ENCODE data around the gene PDE4B.
A peak's percentile ranks its signal among the peaks of the same experiment; 100 is the strongest.

The PDE4B gene

GRCh38 chr1:66240491-66241484 is 448.1 kb downstream of the PDE4B start:
- no peak for DNase-seq (ENCODE audit: low spot score)

DNA sequence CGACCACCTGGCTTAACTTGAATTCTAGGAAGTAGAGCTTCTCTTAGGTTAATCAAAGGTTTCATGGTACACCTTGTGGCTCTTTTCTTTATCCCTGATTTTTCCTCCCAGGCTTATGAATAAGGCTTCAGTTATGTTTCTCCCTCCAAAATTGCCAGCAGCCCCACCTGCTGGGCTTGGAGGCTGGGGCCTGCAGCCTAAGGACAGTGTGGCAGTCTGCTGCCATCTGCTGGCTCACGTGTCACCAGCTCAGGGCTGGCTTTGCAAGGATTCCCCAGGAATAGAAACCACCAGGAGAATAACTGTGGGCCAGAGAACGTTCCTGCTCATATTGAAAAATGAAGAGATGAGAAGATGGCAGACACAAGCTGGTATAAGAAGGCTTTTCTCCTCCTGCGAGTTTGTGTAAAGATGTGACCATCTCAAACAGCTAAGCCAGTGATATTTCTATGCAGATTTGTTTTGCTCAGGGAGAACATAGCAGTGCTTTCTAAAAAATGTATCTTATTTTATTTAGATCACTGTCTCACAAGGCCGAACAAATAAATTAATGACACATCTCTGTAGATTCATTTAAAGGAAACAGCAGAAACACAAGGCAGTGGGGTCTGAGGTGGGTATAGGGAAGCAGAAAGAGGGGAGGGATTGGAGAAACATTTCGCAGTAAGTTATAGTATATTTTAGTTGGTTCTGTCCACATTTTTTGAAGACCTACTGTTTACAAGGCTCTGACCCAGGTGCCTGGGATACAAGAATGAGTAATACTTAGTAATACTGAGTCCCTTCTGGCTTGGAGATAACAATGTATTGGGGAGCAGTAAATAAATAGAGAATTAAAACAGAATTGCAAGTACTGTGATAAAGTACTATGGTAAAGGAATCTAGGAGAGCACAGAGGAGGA is 450.2 kb downstream of the PDE4B start:
- peak; percentile 72 for DNase-seq (ENCODE audit: low spot score)

DNA sequence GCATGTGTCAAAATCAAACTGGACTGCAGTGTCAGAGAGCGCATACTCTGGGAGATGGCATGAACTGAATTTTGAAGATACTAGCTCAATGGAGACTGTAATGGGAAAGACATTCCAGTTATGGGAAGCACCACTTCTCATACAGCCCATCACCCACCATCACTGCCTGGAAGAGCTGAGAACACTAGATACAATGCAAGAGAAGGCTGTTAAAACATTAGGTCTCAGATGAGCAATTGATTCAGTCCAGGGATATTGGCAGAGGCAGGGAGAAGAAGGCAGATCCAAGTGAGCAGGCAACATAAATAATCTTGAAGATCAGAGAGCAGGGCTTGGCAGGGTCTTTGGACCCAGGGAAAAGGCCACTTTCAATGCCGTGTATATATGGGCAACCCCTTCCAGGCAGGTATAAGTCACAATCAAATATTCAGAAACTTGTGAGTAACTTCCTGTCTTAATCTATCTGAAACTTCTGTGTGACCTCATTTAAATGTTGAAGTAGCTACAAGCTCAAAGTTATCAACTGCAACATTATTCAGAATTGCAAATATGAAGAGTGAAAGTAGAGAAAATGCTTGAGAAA is 450.9 kb downstream of the PDE4B start:
- DNase-seq (ENCODE audit: low spot score): peak; percentile 17

GRCh38 chr1:66244429-66244828 is 451.7 kb downstream of the PDE4B start:
- DNase-seq (ENCODE audit: low spot score): no peak

GRCh38 chr1:66245691-66246090 is 453.0 kb downstream of the PDE4B start:
- no peak for DNase-seq (ENCODE audit: low spot score)

- no peak for DNase-seq (ENCODE audit: low spot score)
Measured at GRCh38 chr1:66246351-66247269, 453.9 kb downstream of the PDE4B start.

GRCh38 chr1:66247415-66248208 is 454.9 kb downstream of the PDE4B start:
- peak; percentile 19 for DNase-seq (ENCODE audit: low spot score)

GRCh38 chr1:66248257-66248656 is 455.6 kb downstream of the PDE4B start:
- no peak for DNase-seq (ENCODE audit: low spot score)

GRCh38 chr1:66248746-66249145 is 456.1 kb downstream of the PDE4B start:
- no peak for DNase-seq (ENCODE audit: low spot score)

- DNase-seq (ENCODE audit: low spot score): no peak
Measured at GRCh38 chr1:66250075-66250474, 457.4 kb downstream of the PDE4B start.

DNA sequence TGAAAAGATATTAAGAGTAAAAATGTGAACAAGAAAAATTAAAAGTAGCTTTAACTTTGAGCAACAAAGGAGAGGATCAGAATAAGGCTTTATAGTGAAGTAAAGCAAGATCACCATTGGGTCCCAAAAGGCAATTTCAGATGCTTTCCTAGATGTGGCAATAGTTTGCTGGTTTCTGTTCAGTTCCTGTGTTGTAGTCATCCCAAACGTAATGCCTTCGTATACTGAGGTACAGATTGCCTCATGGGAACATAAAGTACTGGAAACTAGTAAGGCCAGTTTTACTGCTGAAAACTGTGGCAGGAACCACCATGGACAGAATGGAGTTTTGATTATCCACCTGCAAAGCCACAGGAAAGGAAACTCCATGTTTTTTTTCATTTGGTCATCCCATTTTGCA is 457.8 kb downstream of the PDE4B start:
- no peak for DNase-seq (ENCODE audit: low spot score)

DNA sequence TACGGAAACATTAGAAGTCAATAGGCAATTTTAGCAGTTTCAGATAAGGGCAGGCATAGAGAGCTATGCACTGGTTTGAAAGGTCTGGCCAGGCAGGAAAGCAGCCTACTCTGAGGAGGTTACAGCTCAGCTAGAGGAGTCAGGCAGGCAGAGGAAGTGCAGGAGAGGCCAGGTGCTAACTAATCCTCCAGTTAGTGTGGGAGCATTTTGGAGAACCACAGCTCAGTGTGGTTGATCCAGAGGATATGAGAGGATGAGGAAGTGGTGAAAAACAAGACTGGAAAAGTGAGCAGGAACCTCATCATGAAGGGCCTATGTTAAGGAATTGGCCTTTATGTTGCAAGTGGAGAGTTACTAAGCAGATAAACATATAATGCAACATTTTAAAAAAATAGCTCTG is 458.9 kb downstream of the PDE4B start:
- no peak for DNase-seq (ENCODE audit: low spot score)

DNA sequence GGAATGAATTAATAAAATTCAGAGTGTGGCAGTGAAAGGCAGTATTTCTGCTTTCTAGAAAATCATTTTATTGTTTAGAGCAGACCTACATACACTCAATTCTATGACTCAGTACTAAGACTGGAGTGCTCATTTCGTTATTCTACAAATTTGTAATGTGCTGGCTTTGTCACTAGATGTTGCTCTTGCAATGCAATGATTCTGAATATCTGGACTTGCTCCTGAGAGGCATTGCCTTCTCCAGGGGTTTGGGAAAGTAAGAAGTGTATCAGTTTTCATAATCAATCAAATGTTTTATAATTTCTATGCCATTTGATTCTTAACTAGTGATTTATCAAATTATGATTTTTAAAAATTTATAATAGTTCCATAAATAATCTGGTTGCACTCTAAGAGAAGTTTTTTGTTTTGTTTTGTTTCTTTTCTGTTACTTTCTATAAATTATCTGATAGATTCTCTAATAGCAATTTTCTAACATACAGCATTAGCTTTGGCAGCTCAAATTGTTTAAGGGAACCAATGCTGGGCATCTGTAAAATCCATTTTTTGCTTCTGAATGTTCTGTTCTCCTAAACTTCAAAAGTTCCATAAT is 460.7 kb downstream of the PDE4B start:
- peak; percentile 63 for DNase-seq (ENCODE audit: low spot score)

GRCh38 chr1:66254785-66255184 is 462.1 kb downstream of the PDE4B start:
- no peak for DNase-seq (ENCODE audit: low spot score)

- no peak for DNase-seq (ENCODE audit: low spot score)
Measured at GRCh38 chr1:66256629-66257572, 464.2 kb downstream of the PDE4B start.

DNA sequence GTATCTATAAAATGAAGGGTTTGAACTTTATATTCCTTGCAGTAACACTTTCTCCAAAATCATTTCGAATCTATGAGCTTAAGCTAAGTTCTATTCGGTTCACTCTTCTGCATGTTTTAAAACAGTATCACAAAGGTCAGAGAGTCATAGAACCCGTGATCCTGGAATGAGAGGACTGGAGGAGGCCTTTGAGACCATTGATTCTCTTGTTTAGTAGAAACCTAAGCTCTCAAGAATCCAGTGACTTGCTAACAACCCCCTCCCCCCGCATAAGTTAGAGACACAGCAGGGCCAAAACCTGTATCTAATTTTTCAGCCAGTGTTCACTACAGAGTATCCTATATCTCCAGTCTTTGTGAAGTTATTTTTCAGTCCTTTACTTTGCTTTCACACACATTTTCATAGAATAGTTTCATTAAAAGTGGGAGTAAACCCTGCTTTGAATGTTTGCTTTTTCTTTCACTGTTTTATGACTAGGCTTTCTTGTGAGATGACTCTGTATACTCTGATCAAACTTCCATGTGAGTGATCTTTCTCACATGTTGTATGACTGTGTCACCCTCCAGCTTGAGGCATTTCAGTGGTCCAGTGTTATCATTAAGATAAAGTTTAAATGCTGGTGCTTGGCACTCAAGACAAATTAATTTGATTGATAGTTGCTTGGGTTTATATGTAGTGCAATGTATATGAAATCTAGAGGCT is 465.9 kb downstream of the PDE4B start:
- no peak for DNase-seq (ENCODE audit: low spot score)

DNA sequence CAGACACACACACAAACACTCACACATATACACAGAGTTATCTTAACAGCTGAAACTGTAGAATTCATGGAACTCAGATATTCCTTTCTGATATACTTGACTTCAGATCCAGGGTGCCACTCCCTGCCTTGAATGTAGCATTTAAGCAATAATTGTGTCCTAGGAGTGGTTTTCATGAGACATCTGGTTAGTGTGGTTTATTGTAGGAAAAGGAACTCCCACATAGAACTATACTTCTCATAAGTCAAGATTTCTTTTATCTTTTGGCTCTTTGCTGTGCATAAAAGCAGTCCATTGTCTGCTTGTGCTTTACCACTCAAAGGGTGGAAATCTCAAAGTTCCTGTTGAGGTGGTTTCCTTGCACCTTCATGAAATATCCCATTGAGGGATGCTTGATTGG is 468.7 kb downstream of the PDE4B start:
- no peak for DNase-seq (ENCODE audit: low spot score)

Data from CD4-positive, alpha-beta T cell treated with Interleukin-6 at 100 ng/mL for 8 hours (primary cell).